Measurements from ENCODE around the gene ARAP1.

Gene ARAP1

GRCh38 chr11:72750086-72750485 is 2.1 kb downstream of the ARAP1 start:
- no peak overlapping the region for H3K4me3 ChIP-seq (ENCODE audit: low read depth, low read length)
- TF ChIP-seq CTCF (IDR thresholded peaks at IDR 0.05; ENCODE audit: low read depth, low read length), result no peak
- TF ChIP-seq MAX (IDR thresholded peaks at IDR 0.05; ENCODE audit: low read depth, low read length), result no peak
- no peak for TF ChIP-seq POLR2A (IDR thresholded peaks at IDR 0.05; ENCODE audit: extremely low read depth, insufficient read length)
- TF ChIP-seq MYC (IDR thresholded peaks at IDR 0.05; ENCODE audit: low read depth, low read length), result no peak
- no peak for DNase-seq (ENCODE audit: low read depth)

- TF ChIP-seq MAX (IDR thresholded peaks at IDR 0.05; ENCODE audit: low read depth, low read length) (no peak), MYC (IDR thresholded peaks at IDR 0.05; ENCODE audit: low read depth, low read length) (no peak), CTCF (IDR thresholded peaks at IDR 0.05; ENCODE audit: low read depth, low read length) (no peak), POLR2A (IDR thresholded peaks at IDR 0.05; ENCODE audit: extremely low read depth, insufficient read length) (no peak)
- no peak overlapping the region for H3K4me3 ChIP-seq (ENCODE audit: low read depth, low read length)
- no peak for DNase-seq (ENCODE audit: low read depth)
Observed at GRCh38 chr11:72747289-72747855, 4.8 kb downstream of the ARAP1 start.

GRCh38 chr11:72746821-72747220 is 5.4 kb downstream of the ARAP1 start:
- no peak for DNase-seq (ENCODE audit: low read depth)
- TF ChIP-seq CTCF (IDR thresholded peaks at IDR 0.05; ENCODE audit: low read depth, low read length), result no peak
- no peak for TF ChIP-seq MYC (IDR thresholded peaks at IDR 0.05; ENCODE audit: low read depth, low read length)
- no peak for TF ChIP-seq POLR2A (IDR thresholded peaks at IDR 0.05; ENCODE audit: extremely low read depth, insufficient read length)
- no peak for TF ChIP-seq MAX (IDR thresholded peaks at IDR 0.05; ENCODE audit: low read depth, low read length)

GRCh38 chr11:72745925-72746550 is 6.2 kb downstream of the ARAP1 start:
- TF ChIP-seq POLR2A (IDR thresholded peaks at IDR 0.05; ENCODE audit: extremely low read depth, insufficient read length) (no peak), MAX (IDR thresholded peaks at IDR 0.05; ENCODE audit: low read depth, low read length) (no peak), CTCF (IDR thresholded peaks at IDR 0.05; ENCODE audit: low read depth, low read length) (no peak), MYC (IDR thresholded peaks at IDR 0.05; ENCODE audit: low read depth, low read length) (no peak)
- no peak for DNase-seq (ENCODE audit: low read depth)
- no peak overlapping the region for H3K4me3 ChIP-seq (ENCODE audit: low read depth, low read length)

More at GRCh38 chr11:72746821-72747220, 5.4 kb downstream of the ARAP1 start:
- no peak overlapping the region for H3K4me3 ChIP-seq (ENCODE audit: low read depth, low read length)

- no peak overlapping the region for H3K4me3 ChIP-seq (ENCODE audit: low read depth, low read length)
- DNase-seq (ENCODE audit: low read depth), result no peak
- no peak for TF ChIP-seq CTCF (IDR thresholded peaks at IDR 0.05; ENCODE audit: low read depth, low read length)
- TF ChIP-seq MYC (IDR thresholded peaks at IDR 0.05; ENCODE audit: low read depth, low read length), result no peak
- TF ChIP-seq MAX (IDR thresholded peaks at IDR 0.05; ENCODE audit: low read depth, low read length), result no peak
- TF ChIP-seq POLR2A (IDR thresholded peaks at IDR 0.05; ENCODE audit: extremely low read depth, insufficient read length), result no peak
Observed at GRCh38 chr11:72745511-72745910, 6.7 kb downstream of the ARAP1 start.
